HG03460 (cell line): ENCODE data around the gene TTYH1.

Source experiments
- ATAC-seq: cut with Tn5 transposase; IDR thresholded peaks from one replicate; pipeline ENCODE4 v1.9.1; 2021; ENCODE audit not compliant: unreplicated experiment

The TTYH1 gene

GRCh38 chr19:54475706-54476105 is 60.4 kb downstream of the TTYH1 start:
- no peak for ATAC-seq

- ATAC-seq = no peak
Measured at GRCh38 chr19:54477650-54478049, 62.4 kb downstream of the TTYH1 start.

GRCh38 chr19:54478677-54479266 is 63.5 kb downstream of the TTYH1 start:
- no peak for ATAC-seq

GRCh38 chr19:54480051-54480450 is 64.8 kb downstream of the TTYH1 start:
- ATAC-seq = no peak

GRCh38 chr19:54481326-54481930 is 66.2 kb downstream of the TTYH1 start:
- no peak for ATAC-seq

- no peak for ATAC-seq
Measured at GRCh38 chr19:54482889-54483288, 67.6 kb downstream of the TTYH1 start.

- no peak for ATAC-seq
Measured at GRCh38 chr19:54484451-54484850, 69.2 kb downstream of the TTYH1 start.

- ATAC-seq = no peak
Measured at GRCh38 chr19:54485851-54486250, 70.6 kb downstream of the TTYH1 start.
